ENCODE measurements around the gene KICS2.

DNA sequence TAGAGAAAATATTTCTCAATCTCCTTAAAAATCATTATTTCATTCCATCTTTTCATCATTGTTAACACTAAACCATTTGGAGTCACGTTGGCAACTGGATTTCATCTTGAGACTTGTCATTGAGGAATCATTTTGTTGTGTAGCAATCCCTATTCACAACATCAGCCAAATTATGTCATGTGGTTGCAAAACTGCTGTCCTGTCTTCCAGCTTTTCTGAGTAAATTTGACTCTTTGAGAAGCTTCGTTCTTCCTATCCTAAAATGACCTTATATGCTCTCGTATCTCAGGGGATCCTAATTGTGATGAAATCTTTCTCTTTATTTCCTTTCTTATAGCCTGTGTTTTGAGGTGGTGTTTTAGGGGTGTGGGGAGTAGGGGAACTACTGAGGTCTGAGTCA lies 30.6 kb upstream of the KICS2 start:
- TF ChIP-seq EZH2 (IDR thresholded peaks at IDR 0.05; ENCODE audit: insufficient read depth, low read length) = no peak
- TF ChIP-seq, protein P1, sequence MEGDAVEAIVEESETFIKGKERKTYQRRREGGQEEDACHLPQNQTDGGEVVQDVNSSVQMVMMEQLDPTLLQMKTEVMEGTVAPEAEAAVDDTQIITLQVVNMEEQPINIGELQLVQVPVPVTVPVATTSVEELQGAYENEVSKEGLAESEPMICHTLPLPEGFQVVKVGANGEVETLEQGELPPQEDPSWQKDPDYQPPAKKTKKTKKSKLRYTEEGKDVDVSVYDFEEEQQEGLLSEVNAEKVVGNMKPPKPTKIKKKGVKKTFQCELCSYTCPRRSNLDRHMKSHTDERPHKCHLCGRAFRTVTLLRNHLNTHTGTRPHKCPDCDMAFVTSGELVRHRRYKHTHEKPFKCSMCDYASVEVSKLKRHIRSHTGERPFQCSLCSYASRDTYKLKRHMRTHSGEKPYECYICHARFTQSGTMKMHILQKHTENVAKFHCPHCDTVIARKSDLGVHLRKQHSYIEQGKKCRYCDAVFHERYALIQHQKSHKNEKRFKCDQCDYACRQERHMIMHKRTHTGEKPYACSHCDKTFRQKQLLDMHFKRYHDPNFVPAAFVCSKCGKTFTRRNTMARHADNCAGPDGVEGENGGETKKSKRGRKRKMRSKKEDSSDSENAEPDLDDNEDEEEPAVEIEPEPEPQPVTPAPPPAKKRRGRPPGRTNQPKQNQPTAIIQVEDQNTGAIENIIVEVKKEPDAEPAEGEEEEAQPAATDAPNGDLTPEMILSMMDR (IDR thresholded peaks at IDR 0.05; ENCODE audit: insufficient read depth, low read depth, low read length) = no peak

Data from astrocyte (in vitro differentiated cells and primary cell).